ENCODE results near the gene APRT. TPM values are rescaled to one million over a fixed set of nuclear protein-coding genes. Genes with fewer than 3 reads are reported as not detected.

The APRT gene
- total and polyA plus RNA-seq, 10 of the 15 experiments (the other 5 are each of a cell fraction or from before 2014, with no cell fraction given): 30.6 to 495 (median 166) TPM

DNA sequence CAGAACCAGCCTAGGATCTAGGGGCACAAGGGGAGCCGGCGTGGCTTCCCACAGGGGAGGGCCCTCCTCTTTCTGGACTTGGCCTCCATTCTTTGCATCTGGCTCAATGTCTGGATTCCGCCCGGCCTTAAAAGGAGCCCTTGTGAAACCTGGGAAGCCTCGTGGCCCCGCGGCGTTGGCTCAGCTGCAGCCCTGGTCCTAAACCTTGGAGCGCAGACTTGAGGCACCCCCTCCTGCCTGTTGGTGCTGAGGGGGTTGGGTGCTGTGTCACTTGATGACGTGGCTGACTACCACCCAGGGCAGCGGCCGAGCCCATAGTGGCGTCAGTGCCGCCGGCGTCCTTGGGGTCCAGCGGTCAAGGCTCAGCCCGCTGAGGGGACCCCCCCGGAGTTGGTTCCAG lies 49.6 kb upstream of the APRT start (continued):
- TF ChIP-seq, protein P1, sequence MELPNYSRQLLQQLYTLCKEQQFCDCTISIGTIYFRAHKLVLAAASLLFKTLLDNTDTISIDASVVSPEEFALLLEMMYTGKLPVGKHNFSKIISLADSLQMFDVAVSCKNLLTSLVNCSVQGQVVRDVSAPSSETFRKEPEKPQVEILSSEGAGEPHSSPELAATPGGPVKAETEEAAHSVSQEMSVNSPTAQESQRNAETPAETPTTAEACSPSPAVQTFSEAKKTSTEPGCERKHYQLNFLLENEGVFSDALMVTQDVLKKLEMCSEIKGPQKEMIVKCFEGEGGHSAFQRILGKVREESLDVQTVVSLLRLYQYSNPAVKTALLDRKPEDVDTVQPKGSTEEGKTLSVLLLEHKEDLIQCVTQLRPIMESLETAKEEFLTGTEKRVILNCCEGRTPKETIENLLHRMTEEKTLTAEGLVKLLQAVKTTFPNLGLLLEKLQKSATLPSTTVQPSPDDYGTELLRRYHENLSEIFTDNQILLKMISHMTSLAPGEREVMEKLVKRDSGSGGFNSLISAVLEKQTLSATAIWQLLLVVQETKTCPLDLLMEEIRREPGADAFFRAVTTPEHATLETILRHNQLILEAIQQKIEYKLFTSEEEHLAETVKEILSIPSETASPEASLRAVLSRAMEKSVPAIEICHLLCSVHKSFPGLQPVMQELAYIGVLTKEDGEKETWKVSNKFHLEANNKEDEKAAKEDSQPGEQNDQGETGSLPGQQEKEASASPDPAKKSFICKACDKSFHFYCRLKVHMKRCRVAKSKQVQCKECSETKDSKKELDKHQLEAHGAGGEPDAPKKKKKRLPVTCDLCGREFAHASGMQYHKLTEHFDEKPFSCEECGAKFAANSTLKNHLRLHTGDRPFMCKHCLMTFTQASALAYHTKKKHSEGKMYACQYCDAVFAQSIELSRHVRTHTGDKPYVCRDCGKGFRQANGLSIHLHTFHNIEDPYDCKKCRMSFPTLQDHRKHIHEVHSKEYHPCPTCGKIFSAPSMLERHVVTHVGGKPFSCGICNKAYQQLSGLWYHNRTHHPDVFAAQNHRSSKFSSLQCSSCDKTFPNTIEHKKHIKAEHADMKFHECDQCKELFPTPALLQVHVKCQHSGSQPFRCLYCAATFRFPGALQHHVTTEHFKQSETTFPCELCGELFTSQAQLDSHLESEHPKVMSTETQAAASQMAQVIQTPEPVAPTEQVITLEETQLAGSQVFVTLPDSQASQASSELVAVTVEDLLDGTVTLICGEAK (IDR thresholded peaks at IDR 0.05; ENCODE audit: borderline replicate concordance): no peak
- TF ChIP-seq BHLHE40 (IDR thresholded peaks at IDR 0.05; ENCODE audit: borderline replicate concordance in 1 of 2, low read depth in 2 of 2, low read length in 1 of 2) (no peak), TCF7 (IDR thresholded peaks at IDR 0.05; ENCODE audit: borderline replicate concordance) (no peak), SMC3 (IDR thresholded peaks at IDR 0.05; ENCODE audit: borderline replicate concordance, low read length) (no peak), RFX5 (IDR thresholded peaks at IDR 0.05; ENCODE audit: low read depth, low read length) (no peak)

DNA sequence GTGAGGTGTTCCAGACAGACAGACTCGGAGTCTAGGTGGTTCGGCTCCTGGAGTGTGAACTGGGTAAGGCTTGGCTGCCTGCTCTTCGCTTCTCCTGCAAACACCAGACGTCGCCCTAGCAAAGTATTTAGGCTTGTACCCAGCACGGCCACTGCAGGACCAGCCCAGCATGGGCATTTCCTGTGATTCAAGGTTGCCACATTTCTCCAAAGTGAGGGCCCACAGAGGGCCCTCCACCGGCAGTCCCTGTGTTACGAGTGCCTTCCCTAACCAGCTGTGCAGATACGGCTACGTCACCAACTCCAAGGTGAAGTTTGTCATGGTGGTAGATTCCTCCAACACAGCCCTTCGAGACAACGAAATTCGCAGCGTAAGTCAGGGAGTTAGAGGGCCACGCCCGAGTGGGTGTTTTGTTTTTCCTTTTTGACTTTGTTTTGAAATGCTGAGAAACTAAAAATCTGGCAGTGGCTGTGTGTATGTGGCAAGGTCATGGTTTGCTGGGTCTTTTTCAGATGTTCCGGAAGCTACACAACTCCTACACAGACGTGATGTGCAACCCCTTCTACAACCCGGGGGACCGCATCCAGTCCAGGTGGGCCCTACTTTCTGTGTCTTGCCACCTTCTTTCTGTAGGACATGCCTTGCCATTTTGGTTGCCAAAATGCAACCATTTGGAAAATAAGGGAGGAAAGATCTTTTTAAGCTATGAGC lies 47.8 kb upstream of the APRT start:
- Histone ChIP-seq H3K4me3 (no peak overlapping the region; the same call in 1 of the 2 replicates), H3K9ac (ENCODE audit: control insufficient read depth, insufficient read depth, low read length) (no peak overlapping the region), H2AFZ (ENCODE audit: control insufficient read depth, low read depth, low read length) (no peak overlapping the region), H3K4me2 (ENCODE audit: control insufficient read depth, insufficient read depth) (0 out of 2 replicates have a peak overlapping the region, but pooled peaks have one; percentile 17), H3K9me3 (replicated peaks; ENCODE audit: control insufficient read depth, insufficient read depth, low read length) (no peaks in the 10 kb centered on the region), H4K20me1 (ENCODE audit: control insufficient read depth, insufficient read depth) (no peaks in the 10 kb centered on the region), H3K27me3 (replicated peaks in 1 of 2; ENCODE audit: control insufficient read depth in 2 of 2, insufficient read depth in 2 of 2, low read length in 1 of 2) (no peaks in the 10 kb centered on the region), H3K79me2 (ENCODE audit: control insufficient read depth, insufficient read depth, low read length) (peaks cover 13% of the 10 kb centered on the region), H3K27ac (ENCODE audit: control insufficient read depth, insufficient read depth) (no peak overlapping the region), H3K4me1 (ENCODE audit: control insufficient read depth, insufficient read depth, low read length) (peaks cover 20% of the 10 kb centered on the region), H3K36me3 (ENCODE audit: control insufficient read depth in 2 of 2, insufficient read depth in 2 of 2, low read length in 1 of 2) (peaks cover 4 to 5% of the 10 kb centered on the region in 2 experiments; a peak in 3 of 4 replicates)
- FAIRE-seq: no peak
- no TSS peak for BruUV-seq (replicated peaks)
- ChIA-PET RAD21 (ENCODE audit: unreplicated experiment) (no interaction called here), POLR2A (no interaction called here), SMC1A (ENCODE audit: uncharacterized antibody, unreplicated experiment) (no interaction called here), CTCF (interaction anchor here (2.9 kb wide), 1 partner anchor 48 kb away, joined by 19 read pairs; the partner anchor contains the start of gene APRT)
- DNase-seq (ENCODE audit: low read depth, low spot score): no peak
- in situ Hi-C loops (cut with MboI): no loop called here
- ATAC-seq: no peak
- 67% methylated on average over 20 of the region's 20 CpGs for WGBS (ENCODE audit: insufficient coverage, insufficient replicate concordance, low lambda C conversion rate, missing lambda C conversion rate)
- intact Hi-C loops (cut with micrococcal nuclease; ENCODE audit: unreplicated experiment): loop anchor here (5.0 kb wide), 2 partner anchors 47 to 63 kb away; partner anchors contain the start of gene APRT
- TF ChIP-seq EGR1 (IDR thresholded peaks at IDR 0.05; ENCODE audit: borderline replicate concordance in 1 of 2, low read depth in 2 of 2, low read length in 2 of 2) (no peak), SPI1 (IDR thresholded peaks at IDR 0.05; ENCODE audit: borderline replicate concordance, insufficient read depth, low read depth, low read length) (no peak), NFYB (IDR thresholded peaks at IDR 0.05; ENCODE audit: insufficient read depth, low read depth, low read length) (no peak), EP300 (IDR thresholded peaks at IDR 0.05; ENCODE audit: borderline replicate concordance in 1 of 2, control insufficient read depth in 1 of 2, low read depth in 2 of 2, low read length in 2 of 2) (no peak), ATF7 (IDR thresholded peaks at IDR 0.05; ENCODE audit: low read depth) (no peak), TAF1 (IDR thresholded peaks at IDR 0.05; ENCODE audit: borderline replicate concordance, low read depth, low read length) (no peak), CHD1 (IDR thresholded peaks at IDR 0.05; ENCODE audit: low read depth, low read length) (no peak), JUND (IDR thresholded peaks at IDR 0.05; ENCODE audit: low read depth, low read length) (no peak), CHD4 (IDR thresholded peaks at IDR 0.05) (no peak), BRCA1 (IDR thresholded peaks at IDR 0.05; ENCODE audit: low read depth, low read length) (no peak), TCF3 (IDR thresholded peaks at IDR 0.05; ENCODE audit: borderline replicate concordance, insufficient read depth, low read depth, low read length) (no peak), RBBP5 (conservative IDR thresholded peaks at IDR 0.05) (no peak), HDAC2 (IDR thresholded peaks at IDR 0.05) (no peak), ZZZ3 (IDR thresholded peaks at IDR 0.05; ENCODE audit: control insufficient read depth, insufficient read length, low read depth) (no peak), FOXM1 (IDR thresholded peaks at IDR 0.05; ENCODE audit: low read depth, low read length) (no peak)

Measured in GM12878 (cell line).